PC-9 (cell line): ENCODE measurements around the gene AIMP1. TPM values are rescaled to one million over a fixed set of nuclear protein-coding genes. Genes with fewer than 3 reads are reported as not detected.

Source experiments
- BruUV-seq: library from RNA; stranded (reverse); fragments of 400-500 nt; replicated peaks from 2 replicates; lab custom pipeline; 2021; lab: Mats Ljungman, UMichigan
- CTCF ChIA-PET: fragments of 300-600 bp; sonication (Branson Sonifier 250); formaldehyde crosslinking; loops from one replicate; lab custom pipeline; 2022; ENCODE audit warnings: antibody characterized with exemption; lab: Charles Lee
- POLR2A ChIA-PET: fragments of 300-600 bp; sonication (Branson Sonifier 250); formaldehyde crosslinking; loops from one replicate; lab custom pipeline; 2022; ENCODE audit warnings: antibody characterized with exemption; ENCODE audit not compliant: unreplicated experiment; lab: Charles Lee
- DNase-seq, 2 experiments: peaks; one replicate each; pipeline versions ENCODE4 v3.0.0 to v3.0.0-alpha.2; 2015 to 2022; ENCODE audit warnings: mixed read lengths in 1 of 2
- H2AFZ ChIP-seq: fragments of 200-600 bp; sonication (generic); 2 replicates; pipeline ENCODE4 v1.8.1; 2017; ENCODE audit warnings: antibody characterized with exemption
- H3F3A ChIP-seq: fragments of 200-600 bp; sonication (generic); 2 replicates; pipeline ENCODE4 v1.8.1; 2017; ENCODE audit warnings: antibody characterized with exemption, mild to moderate bottlenecking, low read depth; ENCODE audit not compliant: insufficient read depth
- H3K27ac ChIP-seq: fragments of 200-600 bp; sonication (generic); 2 replicates; pipeline ENCODE4 v1.6.1; 2016; ENCODE audit warnings: mixed run types
- H3K27me3 ChIP-seq: fragments of 200-600 bp; sonication (generic); 2 replicates; pipeline ENCODE4 v1.6.1; 2016; ENCODE audit warnings: low read depth, mixed run types; ENCODE audit not compliant: insufficient read depth
- H3K36me3 ChIP-seq: fragments of 200-600 bp; sonication (generic); 2 replicates; pipeline ENCODE4 v1.6.1; 2016; ENCODE audit warnings: low read depth, mixed run types
- H3K4me1 ChIP-seq: fragments of 200-600 bp; sonication (generic); replicated peaks from 2 replicates; pipeline ENCODE4 v1.6.1; 2016; ENCODE audit warnings: mixed run types; ENCODE audit not compliant: insufficient read depth
- H3K4me2 ChIP-seq: fragments of 200-600 bp; sonication (generic); 2 replicates; pipeline ENCODE4 v1.6.1; 2017; ENCODE audit warnings: mixed run types
- H3K4me3 ChIP-seq: fragments of 200-600 bp; sonication (generic); 2 replicates; pipeline ENCODE4 v1.6.1; 2016; ENCODE audit warnings: mixed run types
- H3K79me2 ChIP-seq: fragments of 200-600 bp; sonication (generic); 2 replicates; pipeline ENCODE4 v1.6.1; 2017; ENCODE audit warnings: low read depth, mixed run types
- H3K9me2 ChIP-seq: fragments of 200-600 bp; sonication (generic); 2 replicates; pipeline ENCODE4 v1.8.1; 2017; ENCODE audit warnings: mild to moderate bottlenecking; ENCODE audit not compliant: insufficient read depth
- H3K9me3 ChIP-seq: fragments of 200-600 bp; sonication (generic); 2 replicates; pipeline ENCODE4 v1.8.1; 2016; ENCODE audit warnings: low read depth; ENCODE audit not compliant: insufficient read depth
- H4K20me1 ChIP-seq: fragments of 200-600 bp; sonication (generic); 2 replicates; pipeline ENCODE4 v1.8.1; 2017; ENCODE audit not compliant: insufficient read depth
- EZH2 ChIP-seq: fragments of 200-600 bp; sonication (generic); IDR thresholded peaks from 2 replicates; pipeline ENCODE4 v1.8.0; 2017; ENCODE audit warnings: antibody characterized with exemption, low read depth
- intact Hi-C: fragments of 100-400 bp; cut with micrococcal nuclease; formaldehyde crosslinking; loops from one replicate; pipeline ENCODE4 v1.10.0; 2022; ENCODE audit not compliant: unreplicated experiment
- total RNA-seq: library from RNA; stranded (reverse); gene quantifications from 2 replicates; pipeline ENCODE4 v1.2.3, GENCODE V29; 2021
- TF ChIP-seq, protein P1 (sequence below): fragments of 200-600 bp; sonication (generic); conservative IDR thresholded peaks from 2 replicates; pipeline ENCODE4 v1.6.1; 2017; ENCODE audit warnings: mixed run types, antibody characterized with exemption, mild to moderate bottlenecking, moderate library complexity

Gene AIMP1
- total RNA-seq, 1 experiment from 2014 or later, result 47.0 TPM

DNA sequence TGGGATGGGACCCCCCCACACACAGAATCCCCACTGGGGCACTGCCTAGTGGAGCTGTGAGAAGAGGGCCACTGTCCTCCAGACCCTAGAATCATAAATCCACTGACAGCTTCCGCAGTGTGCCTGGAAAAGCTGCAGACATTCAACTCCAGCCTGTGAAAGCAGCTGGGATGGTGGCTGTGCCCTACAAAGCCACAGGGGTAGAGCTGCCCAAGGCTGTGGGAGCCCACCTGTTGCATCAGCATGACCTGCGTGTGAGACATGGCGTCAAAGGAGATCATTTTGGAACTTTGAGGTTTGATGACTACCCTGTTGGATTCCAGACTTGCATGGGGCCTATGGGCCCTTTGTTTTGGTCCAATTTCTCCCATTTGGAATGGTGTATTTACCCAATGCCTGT, 22.3 kb downstream of the AIMP1 start:
- Histone ChIP-seq H3K4me2 (no peak overlapping the region), H3K9me3 (no peaks in the 10 kb centered on the region), H3K4me3 (no peak overlapping the region), H3K9me2 (no peaks in the 10 kb centered on the region), H2AFZ (no peak overlapping the region), H3K4me1 (no peaks in the 10 kb centered on the region), H3K36me3 (peaks cover 7% of the 10 kb centered on the region; the same call in 1 of the 2 replicates), H3K27me3 (no peaks in the 10 kb centered on the region), H3K79me2 (0 out of 2 replicates have a peak, but pooled peaks cover 6% of the 10 kb centered on the region), H3K27ac (no peak overlapping the region), H3F3A (no peaks in the 10 kb centered on the region), H4K20me1 (0 out of 2 replicates have a peak, but pooled peaks cover 2% of the 10 kb centered on the region)
- POLR2A ChIA-PET, result no interaction called here
- no peak for DNase-seq
- CTCF ChIA-PET, result no interaction called here
- intact Hi-C loops, result no loop called here
- BruUV-seq, result no TSS peak
- TF ChIP-seq, protein P1, sequence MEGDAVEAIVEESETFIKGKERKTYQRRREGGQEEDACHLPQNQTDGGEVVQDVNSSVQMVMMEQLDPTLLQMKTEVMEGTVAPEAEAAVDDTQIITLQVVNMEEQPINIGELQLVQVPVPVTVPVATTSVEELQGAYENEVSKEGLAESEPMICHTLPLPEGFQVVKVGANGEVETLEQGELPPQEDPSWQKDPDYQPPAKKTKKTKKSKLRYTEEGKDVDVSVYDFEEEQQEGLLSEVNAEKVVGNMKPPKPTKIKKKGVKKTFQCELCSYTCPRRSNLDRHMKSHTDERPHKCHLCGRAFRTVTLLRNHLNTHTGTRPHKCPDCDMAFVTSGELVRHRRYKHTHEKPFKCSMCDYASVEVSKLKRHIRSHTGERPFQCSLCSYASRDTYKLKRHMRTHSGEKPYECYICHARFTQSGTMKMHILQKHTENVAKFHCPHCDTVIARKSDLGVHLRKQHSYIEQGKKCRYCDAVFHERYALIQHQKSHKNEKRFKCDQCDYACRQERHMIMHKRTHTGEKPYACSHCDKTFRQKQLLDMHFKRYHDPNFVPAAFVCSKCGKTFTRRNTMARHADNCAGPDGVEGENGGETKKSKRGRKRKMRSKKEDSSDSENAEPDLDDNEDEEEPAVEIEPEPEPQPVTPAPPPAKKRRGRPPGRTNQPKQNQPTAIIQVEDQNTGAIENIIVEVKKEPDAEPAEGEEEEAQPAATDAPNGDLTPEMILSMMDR, result no peak
- TF ChIP-seq EZH2, result no peak

DNA sequence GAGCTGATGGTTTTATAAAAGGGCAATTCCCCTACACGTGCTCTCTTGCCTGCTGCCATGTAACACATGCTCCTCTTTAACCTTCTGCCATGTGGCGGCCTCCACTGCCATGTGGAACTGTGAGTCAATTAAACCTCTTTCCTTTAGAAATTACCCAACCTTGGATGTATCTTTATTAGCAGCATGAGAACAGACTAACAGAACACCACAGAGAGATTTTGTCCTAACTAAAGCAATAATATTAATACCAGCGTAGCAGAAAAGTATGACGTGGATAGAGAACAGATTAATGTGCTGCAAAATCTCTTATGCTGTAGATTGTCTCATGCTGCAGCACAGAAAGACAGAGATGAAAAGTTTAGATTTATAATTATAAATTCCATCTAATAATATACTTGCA, 23.1 kb downstream of the AIMP1 start:
- CTCF ChIA-PET, result no interaction called here
- no peaks in the 10 kb centered on the region for H3F3A ChIP-seq
- no peaks in the 10 kb centered on the region for H3K27me3 ChIP-seq
- H4K20me1 ChIP-seq, result 0 out of 2 replicates have a peak, but pooled peaks cover 2% of the 10 kb centered on the region
- H3K9me3 ChIP-seq, result no peaks in the 10 kb centered on the region
- H3K4me3 ChIP-seq, result no peak overlapping the region
- 0 out of 2 replicates have a peak, but pooled peaks cover 6% of the 10 kb centered on the region for H3K79me2 ChIP-seq
- no peaks in the 10 kb centered on the region for H3K9me2 ChIP-seq
- H3K27ac ChIP-seq, result no peak overlapping the region
- TF ChIP-seq, protein P1, result no peak
- TF ChIP-seq EZH2, result no peak
- no TSS peak for BruUV-seq
- H3K4me2 ChIP-seq, result no peak overlapping the region
- H3K4me1 ChIP-seq, result no peaks in the 10 kb centered on the region
- intact Hi-C loops, result no loop called here
- H3K36me3 ChIP-seq, result peaks cover 7% of the 10 kb centered on the region; the same call in 1 of the 2 replicates
- POLR2A ChIA-PET, result no interaction called here
- H2AFZ ChIP-seq, result no peak overlapping the region
- DNase-seq, result no peak

DNA sequence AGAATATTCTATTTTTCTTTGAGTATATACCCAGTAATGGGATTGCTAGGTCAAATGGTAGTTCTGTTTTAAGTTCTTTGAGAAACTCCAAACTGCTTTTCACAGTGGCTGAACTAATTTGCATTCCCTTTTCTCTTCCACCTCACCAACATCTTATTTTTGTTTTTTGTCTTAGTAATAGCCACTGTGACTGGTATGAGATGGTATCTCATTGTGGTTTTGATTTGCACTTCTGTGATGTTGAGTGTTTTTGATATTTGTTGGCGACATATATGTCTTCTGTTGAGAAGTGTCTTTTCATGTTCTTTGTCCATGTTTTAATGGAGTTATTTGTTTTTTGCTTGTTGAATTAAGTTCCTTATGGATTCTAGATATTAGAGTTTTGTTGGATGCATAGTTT, 24.4 kb downstream of the AIMP1 start:
- Histone ChIP-seq H3K79me2 (0 out of 2 replicates have a peak, but pooled peaks cover 6% of the 10 kb centered on the region), H3K27me3 (no peaks in the 10 kb centered on the region), H3K4me2 (no peak overlapping the region), H3K9me3 (no peaks in the 10 kb centered on the region), H2AFZ (no peak overlapping the region), H3F3A (no peaks in the 10 kb centered on the region), H3K9me2 (no peaks in the 10 kb centered on the region), H3K36me3 (peaks cover 7% of the 10 kb centered on the region; the same call in 1 of the 2 replicates), H4K20me1 (0 out of 2 replicates have a peak, but pooled peaks cover 2% of the 10 kb centered on the region), H3K27ac (no peak overlapping the region), H3K4me1 (no peaks in the 10 kb centered on the region), H3K4me3 (no peak overlapping the region)
- DNase-seq, result no peak
- CTCF ChIA-PET, result no interaction called here
- TF ChIP-seq EZH2, result no peak
- TF ChIP-seq, protein P1, result no peak
- BruUV-seq, result no TSS peak
- POLR2A ChIA-PET, result no interaction called here
- intact Hi-C loops, result no loop called here
